Ishikawa (cell line): Measurements from ENCODE around the gene TRIOBP.

ENCODE experiments used
- CEBPB ChIP-seq: IDR thresholded peaks from 2 replicates; pipeline ENCODE4 v1.6.1; 2012
- CREB1 ChIP-seq: IDR thresholded peaks from 2 replicates; pipeline ENCODE4 v1.6.1; 2012; ENCODE audit warnings: low read depth
- EGR1 ChIP-seq: IDR thresholded peaks from 2 replicates; pipeline ENCODE4 v1.6.1; 2012
- EP300 ChIP-seq: IDR thresholded peaks from 2 replicates; pipeline ENCODE4 v1.6.1; 2012; ENCODE audit warnings: borderline replicate concordance
- FOXM1 ChIP-seq: IDR thresholded peaks from 2 replicates; pipeline ENCODE4 v1.6.1; 2012; ENCODE audit warnings: low read depth, borderline replicate concordance
- MAX ChIP-seq: IDR thresholded peaks from 2 replicates; pipeline ENCODE4 v1.6.1; 2012
- NFIC ChIP-seq: IDR thresholded peaks from 2 replicates; pipeline ENCODE4 v1.6.1; 2012
- RAD21 ChIP-seq: IDR thresholded peaks from 2 replicates; pipeline ENCODE4 v1.6.1; 2012; ENCODE audit warnings: low read depth
- REST ChIP-seq: IDR thresholded peaks from 2 replicates; pipeline ENCODE4 v1.6.1; 2012; ENCODE audit warnings: low read depth, mild to moderate bottlenecking
- TAF1 ChIP-seq: IDR thresholded peaks from 2 replicates; pipeline ENCODE4 v1.6.1; 2012; ENCODE audit warnings: low read depth, mild to moderate bottlenecking
- TCF12 ChIP-seq: IDR thresholded peaks from 2 replicates; pipeline ENCODE4 v1.6.1; 2012; ENCODE audit warnings: low read depth
- TEAD4 ChIP-seq: IDR thresholded peaks from 2 replicates; pipeline ENCODE4 v1.6.1; 2012
- USF1 ChIP-seq: IDR thresholded peaks from 2 replicates; pipeline ENCODE4 v1.6.1; 2012
- YY1 ChIP-seq: IDR thresholded peaks from 2 replicates; pipeline ENCODE4 v1.6.1; 2012; ENCODE audit warnings: low read depth
- ZBTB7A ChIP-seq: IDR thresholded peaks from 2 replicates; pipeline ENCODE4 v1.6.1; 2012; ENCODE audit warnings: low read depth

The TRIOBP gene

GRCh38 chr22:37806409-37807333 is 109.8 kb downstream of the TRIOBP start:
- no peak for TF ChIP-seq ZBTB7A
- TF ChIP-seq TAF1, result no peak
- no peak for TF ChIP-seq CEBPB
- TF ChIP-seq FOXM1, result no peak

DNA sequence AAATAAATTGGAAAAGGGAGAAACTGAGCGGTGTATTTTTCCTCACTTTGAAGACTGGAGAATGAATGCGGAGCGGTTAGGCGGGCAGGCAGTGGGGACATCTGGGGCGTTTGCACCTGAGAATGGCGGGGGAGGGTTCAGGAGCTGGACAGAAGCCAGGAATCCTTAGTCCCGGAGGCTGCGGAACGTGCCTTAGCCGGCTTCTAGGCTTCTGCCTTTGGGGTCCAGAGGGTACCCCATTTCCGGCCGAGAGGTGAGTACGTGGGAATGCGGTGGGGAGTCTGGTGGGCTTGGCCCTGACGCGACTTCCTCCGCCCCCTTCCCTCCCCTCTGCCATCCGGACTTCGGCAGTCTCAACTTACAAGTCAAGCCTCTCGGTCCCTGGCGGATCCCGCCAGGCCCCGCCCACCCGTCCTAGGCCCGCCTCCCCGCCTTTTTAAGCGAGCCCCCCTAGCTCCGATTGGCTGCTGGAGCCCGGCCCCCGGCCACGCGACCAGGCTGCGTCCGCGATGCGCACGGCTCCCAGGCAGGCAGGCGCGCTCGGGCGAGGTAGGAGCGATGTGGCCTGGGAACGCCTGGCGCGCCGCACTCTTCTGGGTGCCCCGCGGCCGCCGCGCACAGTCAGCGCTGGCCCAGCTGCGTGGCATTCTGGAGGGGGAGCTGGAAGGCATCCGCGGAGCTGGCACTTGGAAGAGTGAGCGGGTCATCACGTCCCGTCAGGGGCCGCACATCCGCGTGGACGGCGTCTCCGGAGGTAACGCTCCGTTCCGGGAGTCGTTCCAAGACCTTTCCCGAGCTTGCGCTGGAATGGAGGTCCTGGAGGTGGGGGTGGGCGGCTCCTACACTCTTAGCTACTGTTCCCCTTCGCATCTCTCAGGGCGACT is 110.8 kb downstream of the TRIOBP start, which contains the start of gene GCAT:
Gene GCAT (plus strand): TSS at position 525 of the 884 bp plus-strand sequence. CDS start 34 bp downstream, at position 559.
- TF ChIP-seq USF1 (peak; percentile 85), MAX (peak; percentile 89; the same call in 1 of the 2 replicates), ZBTB7A (peak; percentile 79), TAF1 (0 out of 2 replicates have a peak, but pooled peaks have one; percentile 70), TEAD4 (0 out of 2 replicates have a peak, but pooled peaks have one; percentile 23), YY1 (0 out of 2 replicates have a peak, but pooled peaks have one; percentile 57), CREB1 (peak; percentile 68; the same call in 1 of the 2 replicates), NFIC (peak; percentile 81), TCF12 (peak; percentile 46; the same call in 1 of the 2 replicates), CEBPB (no peak), RAD21 (no peak), FOXM1 (no peak), EP300 (0 out of 2 replicates have a peak, but pooled peaks have one; percentile 9), REST (no peak), EGR1 (no peak; the same call in 1 of the 2 replicates)

GRCh38 chr22:37808294-37808657 is 111.4 kb downstream of the TRIOBP start:
- TF ChIP-seq RAD21 (no peak), REST (no peak), ZBTB7A (no peak), MAX (no peak), EGR1 (no peak), NFIC (no peak), CEBPB (no peak), USF1 (no peak), TEAD4 (no peak), EP300 (no peak), TAF1 (no peak), TCF12 (no peak), YY1 (no peak), FOXM1 (no peak), CREB1 (no peak)

GRCh38 chr22:37809672-37810333 is 113.0 kb downstream of the TRIOBP start:
- no peak for TF ChIP-seq EP300
- no peak for TF ChIP-seq FOXM1
- TF ChIP-seq CREB1, result no peak
- TF ChIP-seq USF1, result no peak
- TF ChIP-seq TEAD4, result no peak
- no peak for TF ChIP-seq MAX
- no peak for TF ChIP-seq REST
- no peak for TF ChIP-seq TAF1
- no peak for TF ChIP-seq NFIC
- TF ChIP-seq EGR1, result no peak
- TF ChIP-seq YY1, result no peak
- no peak for TF ChIP-seq CEBPB
- TF ChIP-seq RAD21, result no peak
- no peak for TF ChIP-seq ZBTB7A
- TF ChIP-seq TCF12, result no peak
